GM23338 (cell line): ENCODE results near the gene MPL. TPM values are rescaled to one million over a fixed set of nuclear protein-coding genes. Genes with fewer than 3 reads are reported as not detected.

Source experiments
- ATAC-seq: fragments of 200-7000 bp; cut with Tn5 transposase; 3 replicates; pipeline ENCODE4 v1.9.1; 2020
- DNase-seq: peaks from one replicate; pipeline ENCODE4 v3.0.0-alpha.2; 2015; ENCODE audit warnings: low spot score
- H2AFZ ChIP-seq: fragments of 200-600 bp; sonication (generic); 2 replicates; pipeline ENCODE4 v1.8.0; 2016; ENCODE audit warnings: antibody characterized with exemption, mild to moderate bottlenecking, moderate library complexity
- H3F3A ChIP-seq: fragments of 200-600 bp; sonication (generic); replicated peaks from 2 replicates; pipeline ENCODE4 v1.8.0; 2017; ENCODE audit warnings: antibody characterized with exemption, mixed run types, low read depth
- H3K27ac ChIP-seq: fragments of 200-600 bp; sonication (generic); 2 replicates; pipeline ENCODE4 v1.6.1; 2016; ENCODE audit warnings: low read depth
- H3K27me3 ChIP-seq: fragments of 200-600 bp; sonication (generic); 2 replicates; pipeline ENCODE4 v1.8.0; 2016; ENCODE audit warnings: mild to moderate bottlenecking, mixed run types, moderate library complexity; ENCODE audit not compliant: insufficient read depth
- H3K36me3 ChIP-seq: fragments of 200-600 bp; sonication (generic); 2 replicates; pipeline ENCODE4 v1.8.0; 2016; ENCODE audit warnings: mild to moderate bottlenecking; ENCODE audit not compliant: insufficient read depth
- H3K4me1 ChIP-seq: fragments of 200-600 bp; sonication (generic); 2 replicates; pipeline ENCODE4 v1.8.0; 2016; ENCODE audit warnings: mild to moderate bottlenecking, moderate library complexity; ENCODE audit not compliant: insufficient read depth
- H3K4me2 ChIP-seq: fragments of 200-600 bp; sonication (generic); 2 replicates; pipeline ENCODE4 v1.7.1; 2017; ENCODE audit warnings: mixed run types
- H3K4me3 ChIP-seq: fragments of 200-600 bp; sonication (generic); 2 replicates; pipeline ENCODE4 v1.6.1; 2016; ENCODE audit warnings: mixed run types
- H3K79me2 ChIP-seq: fragments of 200-600 bp; sonication (generic); replicated peaks from 2 replicates; pipeline ENCODE4 v1.8.0; 2017; ENCODE audit warnings: mild to moderate bottlenecking; ENCODE audit not compliant: insufficient read depth
- H3K9me2 ChIP-seq: fragments of 200-600 bp; sonication (generic); 2 replicates; pipeline ENCODE4 v1.8.0; 2017; ENCODE audit not compliant: insufficient read depth
- H4K20me1 ChIP-seq: fragments of 200-600 bp; sonication (generic); replicated peaks from 2 replicates; pipeline ENCODE4 v1.8.0; 2017; ENCODE audit warnings: mild to moderate bottlenecking; ENCODE audit not compliant: insufficient read depth
- H3K27ac Mint-ChIP-seq: 2 replicates; pipeline ENCODE4 v1.8.0; 2020; ENCODE audit warnings: inconsistent platforms, mild to moderate bottlenecking, moderate library complexity, mixed read lengths
- H3K27me3 Mint-ChIP-seq: 3 replicates; pipeline ENCODE4 v1.8.0; 2022; ENCODE audit warnings: low read depth, mild to moderate bottlenecking, moderate library complexity, mixed read lengths, inconsistent platforms; ENCODE audit not compliant: insufficient read depth, poor library complexity
- H3K36me3 Mint-ChIP-seq: 3 replicates; pipeline ENCODE4 v1.8.0; 2021; ENCODE audit warnings: low read depth, mild to moderate bottlenecking, inconsistent platforms, moderate library complexity, mixed read lengths
- H3K4me1 Mint-ChIP-seq: 3 replicates; pipeline ENCODE4 v1.8.0; 2020; ENCODE audit warnings: mild to moderate bottlenecking, inconsistent platforms, mixed read lengths
- H3K4me3 Mint-ChIP-seq: 3 replicates; pipeline ENCODE4 v1.8.0; 2021; ENCODE audit warnings: moderate library complexity, mild to moderate bottlenecking, inconsistent platforms, mixed read lengths
- H3K9me3 Mint-ChIP-seq: 3 replicates; pipeline ENCODE4 v1.8.0; 2020; ENCODE audit warnings: moderate library complexity, mild to moderate bottlenecking, inconsistent platforms, mixed read lengths
- CREB1 ChIP-seq: fragments of 250-450 bp; sonication (Bioruptor Pico); IDR thresholded peaks from 2 replicates; pipeline ENCODE4 v1.5.0; 2020; ENCODE audit warnings: low read depth, mild to moderate bottlenecking, moderate library complexity
- CTCF ChIP-seq, 2 experiments: fragments of 200-600 bp in 1 of 2; sonication (generic) in 1 of 2; conservative IDR thresholded peaks; 2 replicates each; pipeline versions ENCODE4 v1.5.1 to v1.6.1; 2016 to 2017; ENCODE audit warnings: antibody characterized with exemption in 2 of 2, low read depth in 2 of 2, mild to moderate bottlenecking in 2 of 2, moderate library complexity in 1 of 2
- ETS1 ChIP-seq: IDR thresholded peaks from 2 replicates; pipeline ENCODE4 v1.6.1; 2016; ENCODE audit warnings: antibody characterized with exemption
- EZH2 ChIP-seq: fragments of 200-600 bp; sonication (generic); IDR thresholded peaks from one replicate; pipeline ENCODE4 v1.8.0; 2017; ENCODE audit warnings: antibody characterized with exemption, mild to moderate bottlenecking, low read depth; ENCODE audit not compliant: unreplicated experiment
- EZH2phosphoT487 ChIP-seq: fragments of 200-600 bp; sonication (generic); IDR thresholded peaks from one replicate; pipeline ENCODE4 v1.8.1; 2018; ENCODE audit warnings: antibody characterized with exemption; ENCODE audit not compliant: unreplicated experiment
- JUNB ChIP-seq: IDR thresholded peaks from one replicate; pipeline ENCODE4 v1.6.1; 2016; ENCODE audit warnings: antibody characterized with exemption; ENCODE audit not compliant: unreplicated experiment
- NANOG ChIP-seq: IDR thresholded peaks from 2 replicates; pipeline ENCODE4 v1.6.1; 2016; ENCODE audit warnings: antibody characterized with exemption, borderline replicate concordance
- POLR2AphosphoS5 ChIP-seq: IDR thresholded peaks from 2 replicates; pipeline ENCODE4 v1.6.1; 2016; ENCODE audit warnings: antibody characterized with exemption, low read depth
- REST ChIP-seq: IDR thresholded peaks from one replicate; pipeline ENCODE4 v1.6.1; 2018; ENCODE audit warnings: antibody characterized with exemption; ENCODE audit not compliant: unreplicated experiment
- STAT1 ChIP-seq: IDR thresholded peaks from one replicate; pipeline ENCODE4 v1.6.1; 2016; ENCODE audit warnings: antibody characterized with exemption; ENCODE audit not compliant: unreplicated experiment
- ZNF114 ChIP-seq: fragments of 250-450 bp; sonication (Bioruptor Pico); IDR thresholded peaks from 2 replicates; pipeline ENCODE4 v1.5.0; 2020; ENCODE audit warnings: mild to moderate bottlenecking, moderate library complexity
- ZNF331 ChIP-seq: fragments of 250-450 bp; sonication (Bioruptor Pico); IDR thresholded peaks from 2 replicates; pipeline ENCODE4 v1.5.0; 2020; ENCODE audit warnings: low read depth, mild to moderate bottlenecking, moderate library complexity
- ZNF462 ChIP-seq: fragments of 250-450 bp; sonication (Bioruptor Pico); IDR thresholded peaks from 2 replicates; pipeline ENCODE4 v1.5.0; 2020; ENCODE audit warnings: mild to moderate bottlenecking, moderate library complexity
- polyA plus RNA-seq: library from polyadenylated mRNA; unstranded; fragments of >200 nt; fragmentation: Nextera tagmentation; extraction: Ambion mirVana; gene quantifications from 2 replicates; pipeline ENCODE4 v1.2.1, GENCODE V29; 2016
- total RNA-seq: library from RNA; depleted of rRNA; stranded (reverse); fragments of >200 nt; shearing (Covaris generic); gene quantifications from 2 replicates; pipeline ENCODE4 v1.2.3, GENCODE V29; 2014

MPL gene
- total and polyA plus RNA-seq, 2 experiments from 2014 or later = not detected

- Histone ChIP-seq H3K36me3 (no peaks in the 10 kb centered on the region), H3K27me3 (no peaks in the 10 kb centered on the region), H3K4me3 (no peak overlapping the region), H4K20me1 (no peaks in the 10 kb centered on the region), H3K4me2 (no peak overlapping the region), H3K9me2 (no peaks in the 10 kb centered on the region), H3K79me2 (no peaks in the 10 kb centered on the region), H3K4me1 (no peaks in the 10 kb centered on the region), H2AFZ (no peak overlapping the region), H3K27ac (no peak overlapping the region), H3F3A (no peaks in the 10 kb centered on the region)
- DNase-seq (no peak), ATAC-seq (no peak)
- peaks cover 4% of the 10 kb centered on the region for H3K27me3 Mint-ChIP-seq
- no peak overlapping the region for H3K27ac Mint-ChIP-seq
- no peak overlapping the region for H3K4me3 Mint-ChIP-seq
- H3K4me1 Mint-ChIP-seq = peaks cover 6% of the 10 kb centered on the region
- no peak for TF ChIP-seq REST
- no peak for TF ChIP-seq ETS1
- no peak for TF ChIP-seq EZH2
- TF ChIP-seq CREB1 (CRISPR knock-in tag) = no peak
- TF ChIP-seq ZNF114 (CRISPR knock-in tag) = no peak
- no peak for TF ChIP-seq POLR2AphosphoS5
- TF ChIP-seq CTCF (conservative IDR thresholded peaks at IDR 0.05; ENCODE audit: low read depth in 2 of 2) = no peak
- no peak for TF ChIP-seq STAT1
- no peak for TF ChIP-seq ZNF462
- no peak for TF ChIP-seq ZNF331 (CRISPR knock-in tag)
- no peak for TF ChIP-seq JUNB
- no peak for TF ChIP-seq EZH2phosphoT487
- no peak for TF ChIP-seq NANOG
- H3K36me3 Mint-ChIP-seq = no peaks in the 10 kb centered on the region
- no peaks in the 10 kb centered on the region; the same call in 2 of the 3 replicates for H3K9me3 Mint-ChIP-seq
Observed at GRCh38 chr1:43340559-43340958, 2.9 kb downstream of the MPL start.
